Natural killer cell (primary cell): Measurements from ENCODE around the gene TNIP3. TPM values are rescaled to one million over a fixed set of nuclear protein-coding genes. Genes with fewer than 3 reads are reported as not detected.
"Not testable (repeated sequence)": the region's sequence is repeated elsewhere in the genome, so short reads cannot be mapped to it uniquely, and the experiment has no call there.

Source experiments
- ATAC-seq, 3 donors: fragments of 150-1000 bp in 2 of 3; fragments of 200-7000 bp in 1 of 3; cut with Tn5 transposase; 1 replicate in 1 of 3; 2 replicates in 2 of 3; pipeline ENCODE4 v1.10.0; 2021; ENCODE audit warnings: mild to moderate bottlenecking in 2 of 3, moderate library complexity in 2 of 3
- DNase-seq, 2 donors: peaks; one replicate each; pipeline versions ENCODE4 v3.0.0 to v3.0.0-alpha.2; 2013 to 2021; ENCODE audit warnings: mixed read lengths in 1 of 2
- H3K27ac ChIP-seq: one replicate; pipeline ENCODE4 v1.5.1; 2013; ENCODE audit warnings: mild to moderate bottlenecking, low read length
- H3K27me3 ChIP-seq: one replicate; pipeline ENCODE4 v1.6.1; 2013; ENCODE audit warnings: low read length; ENCODE audit not compliant: control insufficient read depth, insufficient read depth
- H3K36me3 ChIP-seq: one replicate; pipeline ENCODE4 v1.6.1; 2013; ENCODE audit warnings: low read length; ENCODE audit not compliant: control insufficient read depth, insufficient read depth
- H3K4me1 ChIP-seq: one replicate; pipeline ENCODE4 v1.6.1; 2013; ENCODE audit warnings: low read length; ENCODE audit not compliant: control insufficient read depth, insufficient read depth
- H3K4me3 ChIP-seq: one replicate; pipeline ENCODE4 v1.5.1; 2013; ENCODE audit warnings: low read length
- H3K9me3 ChIP-seq: one replicate; pipeline ENCODE4 v1.6.1; 2013; ENCODE audit warnings: low read length; ENCODE audit not compliant: control insufficient read depth, insufficient read depth
- H3K27ac Mint-ChIP-seq, 2 donors: one replicate each; pipeline ENCODE4 v1.8.0; 2022; ENCODE audit warnings: mild to moderate bottlenecking in 2 of 2, mixed read lengths in 2 of 2, moderate library complexity in 1 of 2
- H3K27me3 Mint-ChIP-seq, 2 donors: one replicate each; pipeline ENCODE4 v1.8.0; 2022; ENCODE audit warnings: low read depth in 2 of 2, mixed read lengths in 2 of 2
- H3K36me3 Mint-ChIP-seq: one replicate; pipeline ENCODE4 v1.8.0; 2022; ENCODE audit warnings: mixed read lengths
- H3K4me1 Mint-ChIP-seq, 2 donors: one replicate each; pipeline ENCODE4 v1.8.0; 2022; ENCODE audit warnings: mixed read lengths in 2 of 2
- H3K4me3 Mint-ChIP-seq: one replicate; pipeline ENCODE4 v1.8.0; 2022; ENCODE audit warnings: mild to moderate bottlenecking, moderate library complexity, mixed read lengths
- H3K9me3 Mint-ChIP-seq, 2 donors: one replicate each; pipeline ENCODE4 v1.8.0; 2022; ENCODE audit warnings: mixed read lengths in 2 of 2
- CTCF ChIP-seq: fragments of 200-600 bp; IDR thresholded peaks from one replicate; pipeline ENCODE4 v1.8.0; 2022; ENCODE audit warnings: antibody characterized with exemption
- WGBS: methylation state at CpG from one replicate; pipeline ENCODE4 v1.1.7; 2013; ENCODE audit warnings: missing lambda C conversion rate; ENCODE audit not compliant: insufficient coverage; 5-methylcytosine and 5-hydroxymethylcytosine counted together
- intact Hi-C: fragments of 100-400 bp; cut with micrococcal nuclease; formaldehyde crosslinking; loops from one replicate; pipeline ENCODE4 v1.14.2; 2022
- total RNA-seq, 4 donors: library from RNA; stranded (reverse); fragments of 120-200 nt in 1 of 4; gene quantifications; one replicate each; pipeline versions ENCODE4 v1.2.3 to v1.2.4, GENCODE V29; 2013 to 2022

Gene TNIP3
- total RNA-seq, 3 donors from 2014 or later (not counting 1 experiment from before 2014, with no cell fraction given), result 0.45 to 2.5 (median 0.64) TPM

- no peaks in the 10 kb centered on the region for H3K4me1 Mint-ChIP-seq
- DNase-seq (no peak), ATAC-seq (no peak)
- Histone ChIP-seq H3K4me3 (no peak overlapping the region), H3K27ac (no peak overlapping the region), H3K9me3 (no peaks in the 10 kb centered on the region), H3K27me3 (no peaks in the 10 kb centered on the region), H3K4me1 (no peaks in the 10 kb centered on the region), H3K36me3 (no peaks in the 10 kb centered on the region)
- WGBS, result 93% methylated on average over 2 of the region's 4 CpGs
- intact Hi-C loops, result no loop called here
- TF ChIP-seq CTCF, result no peak
- no peaks in the 10 kb centered on the region for H3K36me3 Mint-ChIP-seq
- H3K9me3 Mint-ChIP-seq, result no peaks in the 10 kb centered on the region
- no peak overlapping the region for H3K27ac Mint-ChIP-seq
- no peak overlapping the region for H3K4me3 Mint-ChIP-seq
- peaks cover 21 to 25% of the 10 kb centered on the region in 2 donors for H3K27me3 Mint-ChIP-seq
Measured at GRCh38 chr4:121208244-121209007, 44.3 kb upstream of the TNIP3 start.

- peaks cover 19 to 23% of the 10 kb centered on the region in 2 donors for H3K27me3 Mint-ChIP-seq
- H3K27ac ChIP-seq, DNase-seq, H3K36me3 ChIP-seq, H3K9me3 Mint-ChIP-seq, ATAC-seq, H3K4me1 ChIP-seq, H3K27ac Mint-ChIP-seq, H3K27me3 ChIP-seq, H3K4me1 Mint-ChIP-seq, H3K9me3 ChIP-seq, H3K36me3 Mint-ChIP-seq, intact Hi-C loops, H3K4me3 Mint-ChIP-seq, H3K4me3 ChIP-seq: not testable (repeated sequence)
- 81% methylated on average over 2 of the region's 3 CpGs for WGBS
Measured at GRCh38 chr4:121205777-121206176, 41.7 kb upstream of the TNIP3 start.

- peaks cover 9% of the 10 kb centered on the region for H3K4me1 ChIP-seq
- Mint-ChIP-seq H3K4me1 (peaks cover 6 to 11% of the 10 kb centered on the region in 2 donors), H3K4me3 (no peak overlapping the region), H3K27ac (peak overlapping the region in 1 of 2 donors; percentile 17), H3K9me3 (no peaks in the 10 kb centered on the region), H3K27me3 (peaks cover 15 to 17% of the 10 kb centered on the region in 2 donors), H3K36me3 (no peaks in the 10 kb centered on the region)
- no peak overlapping the region for H3K4me3 ChIP-seq
- peak in 1 of 2 donors; percentile 26 for DNase-seq
- H3K9me3 ChIP-seq, result no peaks in the 10 kb centered on the region
- no peak for TF ChIP-seq CTCF
- H3K27ac ChIP-seq, result peak overlapping the region; percentile 17
- intact Hi-C loops, result no loop called here
- no peaks in the 10 kb centered on the region for H3K36me3 ChIP-seq
- no peaks in the 10 kb centered on the region for H3K27me3 ChIP-seq
- WGBS, result 64% methylated on average over 3 of the region's 3 CpGs
- ATAC-seq, result no peak
Measured at GRCh38 chr4:121200795-121201472, 36.8 kb upstream of the TNIP3 start.

- no peak overlapping the region for H3K4me3 Mint-ChIP-seq
Measured at GRCh38 chr4:121199742-121200561, 35.8 kb upstream of the TNIP3 start.

More at GRCh38 chr4:121199742-121200561, 35.8 kb upstream of the TNIP3 start:
- no peak overlapping the region for H3K27ac Mint-ChIP-seq
- no peaks in the 10 kb centered on the region for H3K27me3 ChIP-seq
- no peak for TF ChIP-seq CTCF
- no peaks in the 10 kb centered on the region for H3K9me3 Mint-ChIP-seq
- intact Hi-C loops, result no loop called here
- 53% methylated on average over 10 of the region's 10 CpGs for WGBS
- peak overlapping the region; percentile 17 for H3K27ac ChIP-seq
- peaks cover 5 to 8% of the 10 kb centered on the region in 2 donors for H3K27me3 Mint-ChIP-seq
- H3K4me3 ChIP-seq, result no peak overlapping the region
- peaks cover 6 to 11% of the 10 kb centered on the region in 2 donors for H3K4me1 Mint-ChIP-seq
- ATAC-seq (peak; percentile 62 to 80 (median 70)), DNase-seq (peak in 1 of 2 donors; percentile 72)
- no peaks in the 10 kb centered on the region for H3K36me3 Mint-ChIP-seq
- no peaks in the 10 kb centered on the region for H3K9me3 ChIP-seq
- H3K36me3 ChIP-seq, result no peaks in the 10 kb centered on the region
- peaks cover 9% of the 10 kb centered on the region for H3K4me1 ChIP-seq
